A549 (cell line): ENCODE measurements around the gene RCAN2. TPM values are rescaled to one million over a fixed set of nuclear protein-coding genes. Genes with fewer than 3 reads are reported as not detected.

Experiments used
- ATAC-seq, 2 experiments: fragments of 200-7000 bp in 1 of 2; fragments of >200 bp in 1 of 2; cut with Nextera tagmentation in 1 of 2; cut with Tn5 transposase in 1 of 2; 3 replicates each; pipeline versions ENCODE4 v1.8.0 to v1.9.1; 2018 to 2020; ENCODE audit warnings: mild to moderate bottlenecking in 1 of 2, moderate library complexity in 1 of 2
- CTCF ChIA-PET: fragments of 300-600 bp; sonication (Branson Sonifier 250); formaldehyde crosslinking; extraction: SDS; loops from one replicate; lab custom pipeline; 2021; ENCODE audit warnings: antibody characterized with exemption, inconsistent platforms; lab: Yijun Ruan, JAX
- POLR2A ChIA-PET: fragments of 350-600 bp; formaldehyde crosslinking; extraction: SDS; loops from one replicate; lab custom pipeline; 2021; ENCODE audit warnings: antibody characterized with exemption, inconsistent platforms; lab: Yijun Ruan, JAX
- DNase-seq, 2 experiments: peaks; one replicate each; pipeline versions ENCODE4 v3.0.0 to v3.0.0-alpha.2; 2011 to 2016; ENCODE audit warnings: low read depth in 1 of 2, low spot score in 1 of 2
- FAIRE-seq: peaks from 2 replicates; lab custom pipeline; 2011; peaks lifted over from hg19 to GRCh38; lab: Jason Lieb, UNC
- H3K27ac ChIP-seq, 2 experiments: fragments of >200 bp; sonication (Bioruptor Twin); formaldehyde crosslinking; 3 replicates each; pipeline ENCODE4 v1.5.1; 2016 to 2017
- H3K4me1 ChIP-seq: fragments of >200 bp; sonication (Bioruptor Twin); formaldehyde crosslinking; 3 replicates; pipeline ENCODE4 v1.6.1; 2016
- H3K4me2 ChIP-seq: fragments of >200 bp; sonication (Bioruptor Twin); formaldehyde crosslinking; 3 replicates; pipeline ENCODE4 v1.6.1; 2016
- H3K4me3 ChIP-seq: fragments of >200 bp; sonication (Bioruptor Twin); formaldehyde crosslinking; 3 replicates; pipeline ENCODE4 v1.5.1; 2016
- H3K9me3 ChIP-seq: fragments of >200 bp; sonication (Bioruptor Twin); formaldehyde crosslinking; 3 replicates; pipeline ENCODE4 v1.6.1; 2016
- CTCF ChIP-seq: fragments of >200 bp; sonication (Bioruptor Twin); formaldehyde crosslinking; IDR thresholded peaks from 3 replicates; pipeline ENCODE4 v1.5.1; 2016
- E2F6 ChIP-seq: IDR thresholded peaks from 2 replicates; pipeline ENCODE4 v1.6.1; 2012; ENCODE audit warnings: low read depth, borderline replicate concordance
- EHF ChIP-seq: fragments of 250-450 bp; sonication (Bioruptor Pico); IDR thresholded peaks from 2 replicates; pipeline ENCODE4 v1.5.0; 2020; ENCODE audit warnings: mild to moderate bottlenecking
- HDAC2 ChIP-seq: fragments of 200-600 bp; sonication (generic); IDR thresholded peaks from 2 replicates; pipeline ENCODE4 v1.6.1; 2016
- HES2 ChIP-seq: fragments of >200 bp; sonication (Bioruptor Twin); formaldehyde crosslinking; IDR thresholded peaks from 2 replicates; pipeline ENCODE4 v1.6.1; 2016
- HOXB13 ChIP-seq: fragments of 250-450 bp; sonication (Bioruptor Pico); IDR thresholded peaks from 2 replicates; pipeline ENCODE4 v1.5.0; 2020; ENCODE audit warnings: low read depth, mild to moderate bottlenecking, moderate library complexity
- JUN ChIP-seq, 2 experiments: fragments of >200 bp; sonication (Bioruptor Twin); formaldehyde crosslinking; IDR thresholded peaks; 2 replicates in 1 of 2; 3 replicates in 1 of 2; pipeline ENCODE4 v1.6.1; 2016 to 2017
- KDM5A ChIP-seq: fragments of 200-600 bp; sonication (generic); IDR thresholded peaks from 2 replicates; pipeline ENCODE4 v1.6.1; 2016; ENCODE audit warnings: antibody characterized with exemption, mild to moderate bottlenecking
- MAFK ChIP-seq: fragments of 450-650 bp; IDR thresholded peaks from 2 replicates; pipeline ENCODE4 v1.6.1; 2014; ENCODE audit not compliant: partially characterized antibody
- MYC ChIP-seq: IDR thresholded peaks from 2 replicates; pipeline ENCODE4 v1.6.1; 2012; ENCODE audit warnings: mild to moderate bottlenecking, inconsistent platforms, low read length, improper control_type of control experiment, borderline replicate concordance
- NR3C1 ChIP-seq: fragments of >200 bp; sonication (Bioruptor Twin); formaldehyde crosslinking; IDR thresholded peaks from 3 replicates; pipeline ENCODE4 v1.6.1; 2017
- PBX3 ChIP-seq: IDR thresholded peaks from 2 replicates; pipeline ENCODE4 v1.6.1; 2012
- RAD21 ChIP-seq, 2 experiments: fragments of >200 bp in 1 of 2; sonication (Bioruptor Twin) in 1 of 2; formaldehyde crosslinking in 1 of 2; IDR thresholded peaks in 1 of 2; conservative IDR thresholded peaks in 1 of 2; 2 replicates in 1 of 2; 3 replicates in 1 of 2; pipeline ENCODE4 v1.6.1; 2012 to 2018; ENCODE audit warnings: inconsistent platforms in 1 of 2
- RFX5 ChIP-seq: fragments of 450-650 bp; IDR thresholded peaks from 2 replicates; pipeline ENCODE4 v1.7.1; 2014; ENCODE audit warnings: antibody characterized with exemption, mild to moderate bottlenecking, moderate library complexity
- SMC3 ChIP-seq: fragments of >200 bp; sonication (Bioruptor Twin); formaldehyde crosslinking; IDR thresholded peaks from 3 replicates; pipeline ENCODE4 v1.6.1; 2018; ENCODE audit warnings: inconsistent platforms
- ZFP36 ChIP-seq: fragments of 450-650 bp; IDR thresholded peaks from 2 replicates; pipeline ENCODE4 v1.6.1; 2014; ENCODE audit warnings: borderline replicate concordance; ENCODE audit not compliant: partially characterized antibody
- ZSCAN20 ChIP-seq: fragments of 250-450 bp; sonication (Bioruptor Pico); IDR thresholded peaks from 2 replicates; pipeline ENCODE4 v1.8.0; 2022; ENCODE audit warnings: mild to moderate bottlenecking, moderate library complexity
- WGBS: methylation state at CpG from one replicate; pipeline ENCODE4 v1.1.6; 2017; ENCODE audit errors: missing lambda C conversion rate; 5-methylcytosine and 5-hydroxymethylcytosine counted together
- polyA plus RNA-seq, 4 experiments: library from polyadenylated mRNA; depleted of rRNA in 3 of 4; stranded (reverse); fragments of >200 nt; fragmentation: RNase III in 1 of 4; extraction: RNeasy Plus Mini Kit Qiagen cat#74134 plus additional on column Dnase treatment in 1 of 4; gene quantifications; 2 replicates in 3 of 4; 3 replicates in 1 of 4; pipeline ENCODE4 v1.2.3, GENCODE V29; 2011 to 2017

Gene RCAN2
- polyA plus RNA-seq, 2 of the 4 experiments (the other 2 are of a cell fraction): not detected

- POLR2A ChIA-PET: no interaction called here
- WGBS: 15% methylated on average over 3 of the region's 3 CpGs
- ATAC-seq: no peak
Observed at GRCh38 chr6:46174904-46175303, 316.3 kb downstream of the RCAN2 start.

GRCh38 chr6:46172176-46172575 lies 319.1 kb downstream of the RCAN2 start:
- no peak for TF ChIP-seq CTCF
- no peak for TF ChIP-seq MYC
- no peak for TF ChIP-seq HDAC2
- TF ChIP-seq PBX3: no peak
- no peak for TF ChIP-seq RFX5
- no peak for TF ChIP-seq EHF
- TF ChIP-seq NR3C1: no peak
- TF ChIP-seq KDM5A: no peak
- no peak for TF ChIP-seq ZFP36
- TF ChIP-seq E2F6: no peak
- TF ChIP-seq RAD21 (conservative IDR thresholded peaks at IDR 0.05 in 1 of 2, IDR thresholded peaks at IDR 0.05 in 1 of 2): no peak
- TF ChIP-seq MAFK: no peak
- TF ChIP-seq HES2: no peak
- TF ChIP-seq SMC3: no peak
- TF ChIP-seq ZSCAN20: no peak
- TF ChIP-seq JUN (IDR thresholded peaks at IDR 0.05): no peak
- WGBS: 27% methylated on average over 4 of the region's 4 CpGs
- ATAC-seq (no peak), DNase-seq (no peak), FAIRE-seq (no peak)
- no peaks in the 10 kb centered on the region for H3K4me1 ChIP-seq
- CTCF ChIA-PET: no interaction called here
- POLR2A ChIA-PET: no interaction called here
- H3K4me3 ChIP-seq: no peak overlapping the region
- no peak overlapping the region for H3K4me2 ChIP-seq
- H3K27ac ChIP-seq: no peak overlapping the region
- H3K9me3 ChIP-seq: no peaks in the 10 kb centered on the region

More at GRCh38 chr6:46174904-46175303, 316.3 kb downstream of the RCAN2 start:
- no peaks in the 10 kb centered on the region for H3K9me3 ChIP-seq
- H3K4me3 ChIP-seq: no peak overlapping the region
- H3K4me2 ChIP-seq: no peak overlapping the region
- H3K4me1 ChIP-seq: no peaks in the 10 kb centered on the region
- FAIRE-seq (no peak), DNase-seq (no peak)
- CTCF ChIA-PET: no interaction called here
- H3K27ac ChIP-seq: no peak overlapping the region
- no peak for TF ChIP-seq HOXB13 (CRISPR knock-in tag)

Other genes with a start within 250 kb of the RCAN2 start
- 0.48 and 0.78 TPM in 2 replicates for gene CYP39A1, start 161.4 kb upstream of the RCAN2 start, polyA plus RNA-seq (2011; rRNA removed)
- gene CYP39A1, start 161.4 kb upstream of the RCAN2 start, polyA plus RNA-seq (2017; fragmentation: RNase III; extraction: RNeasy Plus Mini Kit Qiagen cat#74134 plus additional on column Dnase treatment): 0.07 to 0.26 TPM (median 0.22 TPM) in 3 replicates
- gene SLC25A27, start 161.5 kb upstream of the RCAN2 start, polyA plus RNA-seq (2011; rRNA removed): 3.5 and 4.7 TPM in 2 replicates
- gene SLC25A27, start 161.5 kb upstream of the RCAN2 start, polyA plus RNA-seq (2017; fragmentation: RNase III; extraction: RNeasy Plus Mini Kit Qiagen cat#74134 plus additional on column Dnase treatment): 0.98 to 1.9 TPM (median 1.4 TPM) in 3 replicates
- gene TDRD6, start 196.4 kb upstream of the RCAN2 start, polyA plus RNA-seq (2011; rRNA removed): 0.03 TPM in 2 replicates
- gene TDRD6, start 196.4 kb upstream of the RCAN2 start, polyA plus RNA-seq (2017; fragmentation: RNase III; extraction: RNeasy Plus Mini Kit Qiagen cat#74134 plus additional on column Dnase treatment): not detected in 3 replicates
- gene PLA2G7, start 243.9 kb upstream of the RCAN2 start, polyA plus RNA-seq (2011; rRNA removed): 0.04 TPM in 1 of 2 replicates, not detected in the other
- gene PLA2G7, start 243.9 kb upstream of the RCAN2 start, polyA plus RNA-seq (2017; fragmentation: RNase III; extraction: RNeasy Plus Mini Kit Qiagen cat#74134 plus additional on column Dnase treatment): not detected in 3 replicates